Neuronal stem cell (in vitro differentiated cells): ENCODE measurements around the gene CLEC18C.
"Not testable (repeated sequence)": the region's sequence is repeated elsewhere in the genome, so short reads cannot be mapped to it uniquely, and the experiment has no call there.

Experiments used
- DNase-seq: peaks from one replicate; pipeline ENCODE4 v3.0.0-alpha.2; 2013; ENCODE audit warnings: low spot score
- H2AFZ ChIP-seq: one replicate; pipeline ENCODE4 v1.6.1; 2013; ENCODE audit warnings: mild to moderate bottlenecking, low read length, inconsistent platforms
- H2AK5ac ChIP-seq: 2 replicates; pipeline ENCODE4 v1.6.1; 2013; ENCODE audit warnings: low read depth, mild to moderate bottlenecking, inconsistent platforms, low read length, moderate library complexity, mixed read lengths
- H2BK120ac ChIP-seq: 2 replicates; pipeline ENCODE4 v1.6.1; 2013; ENCODE audit warnings: low read depth, mild to moderate bottlenecking, inconsistent platforms, low read length, moderate library complexity, mixed read lengths
- H2BK12ac ChIP-seq: one replicate; pipeline ENCODE4 v1.6.1; 2013; ENCODE audit warnings: low read length, inconsistent platforms
- H2BK15ac ChIP-seq: 2 replicates; pipeline ENCODE4 v1.6.1; 2013; ENCODE audit warnings: mild to moderate bottlenecking, low read length, inconsistent platforms, mixed read lengths
- H2BK5ac ChIP-seq: one replicate; pipeline ENCODE4 v1.6.1; 2013; ENCODE audit warnings: inconsistent platforms, mild to moderate bottlenecking, low read length, moderate library complexity
- H3K14ac ChIP-seq: one replicate; pipeline ENCODE4 v1.6.1; 2013; ENCODE audit warnings: low read length, inconsistent platforms
- H3K18ac ChIP-seq: 2 replicates; pipeline ENCODE4 v1.6.1; 2013; ENCODE audit warnings: low read length, inconsistent platforms
- H3K23ac ChIP-seq: 2 replicates; pipeline ENCODE4 v1.6.1; 2013; ENCODE audit warnings: low read depth, mild to moderate bottlenecking, mixed read lengths, low read length, inconsistent platforms; ENCODE audit not compliant: poor library complexity
- H3K27ac ChIP-seq: replicated peaks from 3 replicates; pipeline ENCODE4 v1.5.1; 2013; ENCODE audit warnings: low read length, inconsistent platforms
- H3K27me3 ChIP-seq, 3 experiments: 2 replicates each; pipeline ENCODE4 v1.6.1; 2013; ENCODE audit warnings: low read length in 3 of 3, mild to moderate bottlenecking in 2 of 3, inconsistent platforms in 1 of 3, low read depth in 1 of 3, mixed read lengths in 1 of 3, moderate library complexity in 1 of 3; ENCODE audit not compliant: control insufficient read depth in 3 of 3, insufficient read depth in 3 of 3
- H3K36me3 ChIP-seq, 2 donors: replicated peaks in 1 of 2; 2 replicates each; pipeline ENCODE4 v1.6.1; 2013; ENCODE audit warnings: low read length in 2 of 2; ENCODE audit not compliant: control insufficient read depth in 2 of 2, insufficient read depth in 2 of 2
- H3K4ac ChIP-seq: 2 replicates; pipeline ENCODE4 v1.6.1; 2013; ENCODE audit warnings: inconsistent platforms, mild to moderate bottlenecking, low read length, moderate library complexity
- H3K4me1 ChIP-seq, 2 donors: 1 replicate in 1 of 2; 2 replicates in 1 of 2; pipeline ENCODE4 v1.6.1; 2013; ENCODE audit warnings: low read length in 2 of 2, low read depth in 1 of 2; ENCODE audit not compliant: control insufficient read depth in 2 of 2, insufficient read depth in 1 of 2
- H3K4me2 ChIP-seq: one replicate; pipeline ENCODE4 v1.6.1; 2013; ENCODE audit warnings: mild to moderate bottlenecking, low read length, inconsistent platforms; ENCODE audit not compliant: insufficient read depth, poor library complexity, severe bottlenecking
- H3K4me3 ChIP-seq, 2 donors: 2 replicates each; pipeline ENCODE4 v1.5.1; 2013; ENCODE audit warnings: low read length in 2 of 2, mild to moderate bottlenecking in 2 of 2, inconsistent platforms in 1 of 2, moderate library complexity in 1 of 2
- H3K79me1 ChIP-seq: one replicate; pipeline ENCODE4 v1.6.1; 2013; ENCODE audit warnings: low read depth, mild to moderate bottlenecking, inconsistent platforms, low read length, moderate library complexity
- H3K9ac ChIP-seq: one replicate; pipeline ENCODE4 v1.6.1; 2013; ENCODE audit warnings: mild to moderate bottlenecking, low read depth, low read length, inconsistent platforms; ENCODE audit not compliant: poor library complexity
- H3K9me3 ChIP-seq, 2 donors: replicated peaks in 1 of 2; 2 replicates each; pipeline versions ENCODE3 to v1.6.1; 2013; ENCODE audit warnings: low read length in 2 of 2, mild to moderate bottlenecking in 2 of 2, inconsistent platforms in 1 of 2, low read depth in 1 of 2, mixed read lengths in 1 of 2, moderate library complexity in 1 of 2; ENCODE audit not compliant: control insufficient read depth in 2 of 2, insufficient read depth in 1 of 2
- H4K8ac ChIP-seq: one replicate; pipeline ENCODE4 v1.6.1; 2013; ENCODE audit warnings: low read depth, mild to moderate bottlenecking, inconsistent platforms, low read length, moderate library complexity
- H4K91ac ChIP-seq: one replicate; pipeline ENCODE4 v1.6.1; 2013; ENCODE audit warnings: low read length, low read depth, mild to moderate bottlenecking, inconsistent platforms; ENCODE audit not compliant: poor library complexity
- WGBS, 2 donors: extraction: QIAGEN DNeasy Blood & Tissue Kit; methylation state at CpG; one replicate each; pipeline ENCODE4 v1.1.7; 2013; ENCODE audit warnings: missing lambda C conversion rate in 2 of 2, mixed read lengths in 1 of 2; ENCODE audit not compliant: insufficient read length in 2 of 2, insufficient replicate concordance in 1 of 2; ENCODE audit errors: extremely low coverage in 2 of 2; 5-methylcytosine and 5-hydroxymethylcytosine counted together

Gene CLEC18C

GRCh38 chr16:70196683-70197300 is 23.2 kb downstream of the CLEC18C start:
- not testable (repeated sequence) for H3K79me1 ChIP-seq, H4K8ac ChIP-seq, H3K4me2 ChIP-seq, H3K23ac ChIP-seq, H2BK15ac ChIP-seq, H2BK12ac ChIP-seq, H3K9me3 ChIP-seq, H3K27me3 ChIP-seq, H3K4ac ChIP-seq, H3K27ac ChIP-seq, H3K4me1 ChIP-seq, H3K14ac ChIP-seq, DNase-seq, H3K36me3 ChIP-seq, H3K4me3 ChIP-seq, H2BK120ac ChIP-seq, H2AK5ac ChIP-seq, H4K91ac ChIP-seq, H2BK5ac ChIP-seq, H3K9ac ChIP-seq
- WGBS, 2 donors: no CpG with 5 or more reads among the region's 12 CpGs
- Histone ChIP-seq H2AFZ (peak overlapping the region; percentile 49), H3K18ac (peak overlapping the region; percentile 71)

- not testable (repeated sequence) for H2BK15ac ChIP-seq, H3K79me1 ChIP-seq, H3K4me1 ChIP-seq, H2BK5ac ChIP-seq, H3K23ac ChIP-seq, H2AK5ac ChIP-seq, H3K27me3 ChIP-seq, DNase-seq, H2AFZ ChIP-seq, H3K9ac ChIP-seq, H3K27ac ChIP-seq, H2BK12ac ChIP-seq, H3K4me2 ChIP-seq, H3K18ac ChIP-seq, H3K36me3 ChIP-seq, H2BK120ac ChIP-seq, H3K14ac ChIP-seq, H3K9me3 ChIP-seq, H4K91ac ChIP-seq, H3K4ac ChIP-seq, H4K8ac ChIP-seq, H3K4me3 ChIP-seq
- WGBS, 2 donors: no CpG with 5 or more reads among the region's 7 CpGs
Observed at GRCh38 chr16:70197611-70198010, 24.0 kb downstream of the CLEC18C start.

- Histone ChIP-seq H3K9ac (peak overlapping the region; percentile 21), H2AFZ (peak overlapping the region; percentile 45)
- not testable (repeated sequence) for H4K8ac ChIP-seq, H2BK12ac ChIP-seq, H3K23ac ChIP-seq, H3K14ac ChIP-seq, H3K4me1 ChIP-seq, H2BK120ac ChIP-seq, H3K9me3 ChIP-seq, H3K27ac ChIP-seq, H4K91ac ChIP-seq, H2BK15ac ChIP-seq, H3K27me3 ChIP-seq, H3K4ac ChIP-seq, H2AK5ac ChIP-seq, H3K36me3 ChIP-seq, DNase-seq, H3K18ac ChIP-seq, H2BK5ac ChIP-seq, H3K79me1 ChIP-seq, H3K4me3 ChIP-seq, H3K4me2 ChIP-seq
- WGBS, 2 donors: no CpG with 5 or more reads among the region's 9 CpGs
Observed at GRCh38 chr16:70198230-70198629, 24.6 kb downstream of the CLEC18C start.

GRCh38 chr16:70198666-70199065 is 25.1 kb downstream of the CLEC18C start:
- not testable (repeated sequence) for H4K91ac ChIP-seq, H3K4ac ChIP-seq, H3K4me2 ChIP-seq, H2AK5ac ChIP-seq, H2BK120ac ChIP-seq, H3K9ac ChIP-seq, H3K9me3 ChIP-seq, H3K27me3 ChIP-seq, H3K14ac ChIP-seq, H4K8ac ChIP-seq, H3K4me1 ChIP-seq, H2BK12ac ChIP-seq, H3K4me3 ChIP-seq, H3K27ac ChIP-seq, H2BK15ac ChIP-seq, H3K18ac ChIP-seq, H3K23ac ChIP-seq, H2BK5ac ChIP-seq, H3K36me3 ChIP-seq, DNase-seq, H3K79me1 ChIP-seq
- WGBS, 2 donors: no CpG with 5 or more reads among the region's 3 CpGs
- peak overlapping the region; percentile 45 for H2AFZ ChIP-seq
